CD4-positive, alpha-beta T cell treated with Interleukin-4 for 1 hour (primary cell): ENCODE data around the gene APOF.
A peak's percentile ranks its signal among the peaks of the same experiment; 100 is the strongest.
"Not testable (repeated sequence)": the region's sequence is repeated elsewhere in the genome, so short reads cannot be mapped to it uniquely, and the experiment has no call there.

Source experiments
- DNase-seq, 2 donors: peaks; one replicate each; pipeline ENCODE4 v3.0.0-alpha.2; 2020 to 2022

APOF gene

GRCh38 chr12:56362130-56363059 lies at the start of gene APOF:
Gene APOF, minus strand, starts transcription at chr12:56362857. Its CDS starts 112 bp downstream, at chr12:56362745.
- no peak for DNase-seq

DNA sequence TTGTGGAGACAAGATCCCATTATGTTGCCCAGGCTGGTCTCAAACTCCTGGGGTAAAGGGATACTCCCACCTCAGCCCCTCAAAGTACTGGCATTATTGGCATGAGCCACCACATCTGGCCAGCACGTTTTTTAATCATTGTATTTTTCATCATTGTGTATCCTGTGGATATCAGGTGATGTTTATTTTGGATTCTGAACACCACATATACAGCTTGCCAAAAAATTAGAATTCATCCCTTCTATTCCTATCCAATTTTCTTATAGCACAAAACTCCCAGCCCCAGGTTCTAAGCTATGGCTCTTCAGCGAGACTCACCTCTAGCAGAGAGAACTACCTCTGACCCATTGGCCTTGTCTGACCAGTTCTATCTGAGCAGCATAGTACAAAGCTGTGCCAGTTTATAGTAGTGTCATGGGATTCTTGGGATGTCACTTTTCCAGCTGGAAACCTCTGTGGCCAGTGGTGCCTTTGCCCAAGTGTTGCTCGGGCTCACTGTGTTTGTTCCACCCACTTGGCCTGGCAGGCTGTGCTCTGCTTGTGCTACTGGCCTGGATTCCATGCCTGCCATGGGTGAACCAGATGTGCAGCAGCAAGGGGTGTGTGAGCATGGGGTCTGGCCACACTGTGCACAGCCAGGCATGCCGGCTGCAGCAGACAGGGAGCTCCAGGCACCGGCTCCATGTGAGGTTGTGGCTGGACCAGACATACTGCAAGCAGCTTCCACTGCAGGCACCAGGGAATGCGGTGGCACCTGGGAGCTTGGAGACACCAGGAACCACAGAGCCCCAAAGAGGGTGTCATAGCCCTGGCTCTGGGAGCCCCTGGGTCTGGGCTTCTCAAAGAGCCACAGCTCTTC lies 49.4 kb upstream of the APOF start:
- no peak for DNase-seq

DNA sequence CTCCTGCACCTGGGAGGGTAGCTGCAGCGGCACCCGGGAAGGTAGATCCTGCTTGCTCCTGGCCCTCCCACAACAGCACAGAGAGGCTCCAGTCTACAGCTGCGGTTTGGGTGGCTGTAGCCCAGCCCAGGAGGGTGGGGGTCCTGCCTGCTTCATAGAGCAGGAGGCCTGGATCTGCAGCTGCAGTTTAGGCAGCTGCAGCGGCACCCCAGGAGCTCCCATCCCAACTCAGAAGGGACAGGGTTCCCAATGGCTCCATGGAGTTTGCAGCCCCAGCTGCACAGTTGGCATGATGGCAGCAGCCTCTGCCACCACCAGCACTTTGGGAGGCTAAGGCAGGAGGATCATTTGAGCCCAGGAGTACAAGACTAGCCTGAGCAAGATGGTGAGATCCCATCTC lies 48.1 kb upstream of the APOF start:
- no peak for DNase-seq

- no peak for DNase-seq
These were observed 46.3 kb upstream of the APOF start for GRCh38 chr12:56408799-56409417.

- not testable (repeated sequence) for DNase-seq
These were observed 41.6 kb upstream of the APOF start for GRCh38 chr12:56404227-56404626.

GRCh38 chr12:56401612-56402011 lies 39.0 kb upstream of the APOF start:
- DNase-seq: not testable (repeated sequence)

GRCh38 chr12:56401125-56401524 lies 38.5 kb upstream of the APOF start:
- not testable (repeated sequence) for DNase-seq

- not testable (repeated sequence) for DNase-seq
These were observed 36.8 kb upstream of the APOF start for GRCh38 chr12:56399466-56399865.

DNA sequence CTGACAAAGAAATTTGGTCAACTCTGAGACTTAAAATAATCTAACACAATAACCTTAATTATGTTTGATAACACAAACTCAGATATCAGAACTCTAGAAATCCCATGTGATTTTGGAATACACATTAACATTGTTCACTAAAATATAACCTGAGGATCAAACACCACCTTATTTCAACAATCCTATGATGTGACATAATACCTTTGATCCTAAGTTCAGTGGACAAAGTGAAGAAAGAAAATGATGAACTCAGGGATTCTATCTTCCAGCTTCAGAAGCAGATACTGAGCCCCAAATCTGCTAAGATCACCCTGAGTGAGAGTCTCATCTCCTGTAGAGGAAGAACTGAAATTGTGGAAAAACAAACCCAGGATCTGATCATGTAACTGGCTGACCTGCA lies 35.7 kb upstream of the APOF start:
- no peak for DNase-seq

DNA sequence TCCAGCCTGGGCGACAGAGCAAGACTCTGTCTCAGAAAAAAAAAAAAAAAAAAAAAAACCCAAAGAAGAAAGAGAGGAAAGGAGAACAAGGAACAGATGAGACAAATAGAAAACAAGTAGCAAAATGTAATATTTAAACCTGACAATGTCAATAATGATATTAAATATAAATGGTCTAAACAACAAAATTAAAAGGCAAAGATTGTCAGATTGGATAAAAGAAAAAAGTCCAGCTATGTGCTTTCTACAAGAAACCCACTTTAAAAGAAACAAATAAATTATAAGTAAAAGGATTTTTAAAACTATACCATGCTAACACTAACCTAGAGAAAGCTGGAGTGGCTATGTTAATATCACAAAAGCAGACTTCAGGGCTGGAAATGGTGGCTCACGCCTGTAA lies 29.7 kb upstream of the APOF start:
- no peak for DNase-seq

DNA sequence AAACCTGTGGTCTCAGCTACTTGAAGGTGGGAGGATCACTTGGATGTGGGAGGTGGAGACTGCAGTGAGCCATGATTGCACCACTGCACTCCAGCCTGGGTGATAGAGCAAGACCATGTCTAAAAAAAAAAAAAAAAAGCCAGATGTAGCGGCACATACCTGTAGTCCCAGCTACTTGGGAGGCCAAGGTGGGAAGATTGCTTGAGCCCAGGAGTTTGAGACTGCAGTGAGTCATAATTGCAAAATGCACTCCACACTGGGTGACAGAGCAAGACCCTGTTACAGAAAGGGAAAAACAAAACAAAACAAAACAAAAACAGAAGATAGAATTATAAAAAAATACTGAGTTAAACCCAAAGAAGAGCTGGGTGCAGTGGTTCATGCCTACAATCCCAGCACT lies 29.1 kb upstream of the APOF start:
- no peak for DNase-seq

- DNase-seq: no peak
These were observed 26.8 kb upstream of the APOF start for GRCh38 chr12:56389412-56389811.

GRCh38 chr12:56387152-56387736 lies 24.6 kb upstream of the APOF start:
- DNase-seq: no peak

DNA sequence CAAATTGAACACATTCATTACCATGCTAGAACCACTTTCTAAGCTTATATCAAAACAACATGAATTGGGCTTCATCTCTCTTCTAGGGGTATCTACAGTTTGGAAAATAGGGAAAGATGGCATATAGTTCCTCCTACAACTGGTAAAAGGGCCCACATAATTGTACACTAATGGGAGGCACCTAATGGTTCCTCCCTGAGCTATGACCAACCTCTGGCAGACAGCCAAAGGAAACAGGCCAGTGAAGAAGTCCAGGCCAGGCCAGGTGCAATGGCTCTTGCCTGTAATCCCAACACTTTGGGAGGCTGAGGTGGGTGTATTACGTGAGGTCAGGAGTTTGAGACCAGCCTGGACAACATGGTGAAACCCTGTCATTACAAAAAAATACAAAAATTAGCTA lies 23.2 kb upstream of the APOF start:
- no peak for DNase-seq

- no peak for DNase-seq
These were observed 20.0 kb upstream of the APOF start for GRCh38 chr12:56382611-56383010.

GRCh38 chr12:56377989-56378316 lies 15.3 kb upstream of the APOF start:
- DNase-seq: no peak

DNA sequence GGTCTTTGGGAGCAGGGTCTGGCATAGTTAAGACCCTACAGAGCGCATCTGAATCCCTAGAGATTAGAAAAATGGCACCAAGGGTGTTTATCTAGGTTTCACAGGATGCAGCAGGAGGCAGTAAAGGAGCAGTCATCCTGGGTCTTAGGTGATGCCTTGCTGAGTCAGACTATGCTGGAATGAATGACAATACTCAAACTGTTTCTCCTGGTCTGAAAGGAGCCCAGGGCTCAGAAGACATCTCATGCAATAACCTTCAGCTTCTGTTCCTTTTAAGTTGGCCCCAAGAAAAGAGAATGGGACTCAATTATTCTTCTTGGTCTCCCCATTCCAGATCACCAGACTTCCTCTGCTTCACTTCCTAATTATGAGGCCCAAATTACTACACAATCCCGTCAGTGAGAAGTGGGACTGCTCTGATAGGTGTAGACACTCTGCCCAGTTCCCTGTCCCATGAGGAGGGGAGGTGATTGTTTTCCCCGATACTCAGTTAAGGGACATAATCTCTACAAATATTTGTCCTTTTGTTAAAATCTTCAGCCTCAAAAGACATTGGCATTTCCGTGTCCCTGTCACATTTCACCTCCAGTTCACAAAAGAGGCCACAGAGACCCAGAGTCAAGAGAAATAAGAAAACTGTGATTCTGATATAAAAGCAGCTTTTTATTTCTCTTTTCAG lies 14.8 kb upstream of the APOF start:
- no peak for DNase-seq

- DNase-seq: peak in 1 of 2 donors; percentile 57
These were observed 13.2 kb upstream of the APOF start for GRCh38 chr12:56375598-56376434.

GRCh38 chr12:56374726-56375597 lies 12.3 kb upstream of the APOF start:
- DNase-seq: no peak

DNA sequence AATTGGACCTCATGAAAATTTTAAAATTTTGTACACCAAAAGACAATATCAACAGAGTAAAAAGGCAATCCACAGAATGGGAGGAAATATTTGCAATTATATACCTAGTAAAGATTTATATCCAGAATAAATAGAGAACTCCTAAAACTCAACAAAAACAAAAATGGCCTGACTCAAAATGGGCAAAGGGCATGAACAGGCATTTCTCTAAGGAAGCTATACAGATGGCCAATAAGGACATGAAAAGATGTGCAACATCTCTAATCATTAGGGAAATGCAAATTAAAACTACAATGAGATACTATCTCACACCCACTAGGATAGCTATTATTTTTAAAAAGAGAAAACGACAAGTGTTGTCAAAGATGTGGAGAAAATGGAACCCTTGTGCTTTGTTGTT lies 10.9 kb upstream of the APOF start:
- DNase-seq: no peak
